HUES64 (cell line): ENCODE results near the gene GPX2.

Experiments used
- H3K27ac ChIP-seq: 2 replicates; pipeline ENCODE4 v1.7.0; 2013; ENCODE audit warnings: low read depth, low read length, inconsistent platforms
- H3K27me3 ChIP-seq: 2 replicates; pipeline ENCODE4 v1.6.1; 2013; ENCODE audit warnings: mild to moderate bottlenecking, low read length; ENCODE audit not compliant: insufficient read depth
- H3K36me3 ChIP-seq: 2 replicates; pipeline ENCODE4 v1.6.1; 2013; ENCODE audit warnings: mild to moderate bottlenecking, low read length; ENCODE audit not compliant: insufficient read depth
- H3K4me1 ChIP-seq: 2 replicates; pipeline ENCODE4 v1.6.1; 2013; ENCODE audit warnings: mild to moderate bottlenecking, low read length, moderate library complexity; ENCODE audit not compliant: insufficient read depth
- H3K4me3 ChIP-seq: 2 replicates; pipeline ENCODE4 v1.5.1; 2013; ENCODE audit warnings: mild to moderate bottlenecking, low read length, moderate library complexity
- H3K9ac ChIP-seq: 2 replicates; pipeline ENCODE4 v1.6.1; 2013; ENCODE audit warnings: mild to moderate bottlenecking, low read depth, low read length
- H3K9me3 ChIP-seq: 2 replicates; pipeline ENCODE4 v1.6.1; 2013; ENCODE audit warnings: low read depth, low read length; ENCODE audit not compliant: insufficient read depth
- WGBS: fragments of 150-250, 120-280 bp; methylation state at CpG from one replicate; pipeline ENCODE4 v1.1.7; 2013; ENCODE audit warnings: missing lambda C conversion rate; 5-methylcytosine and 5-hydroxymethylcytosine counted together

The GPX2 gene

DNA sequence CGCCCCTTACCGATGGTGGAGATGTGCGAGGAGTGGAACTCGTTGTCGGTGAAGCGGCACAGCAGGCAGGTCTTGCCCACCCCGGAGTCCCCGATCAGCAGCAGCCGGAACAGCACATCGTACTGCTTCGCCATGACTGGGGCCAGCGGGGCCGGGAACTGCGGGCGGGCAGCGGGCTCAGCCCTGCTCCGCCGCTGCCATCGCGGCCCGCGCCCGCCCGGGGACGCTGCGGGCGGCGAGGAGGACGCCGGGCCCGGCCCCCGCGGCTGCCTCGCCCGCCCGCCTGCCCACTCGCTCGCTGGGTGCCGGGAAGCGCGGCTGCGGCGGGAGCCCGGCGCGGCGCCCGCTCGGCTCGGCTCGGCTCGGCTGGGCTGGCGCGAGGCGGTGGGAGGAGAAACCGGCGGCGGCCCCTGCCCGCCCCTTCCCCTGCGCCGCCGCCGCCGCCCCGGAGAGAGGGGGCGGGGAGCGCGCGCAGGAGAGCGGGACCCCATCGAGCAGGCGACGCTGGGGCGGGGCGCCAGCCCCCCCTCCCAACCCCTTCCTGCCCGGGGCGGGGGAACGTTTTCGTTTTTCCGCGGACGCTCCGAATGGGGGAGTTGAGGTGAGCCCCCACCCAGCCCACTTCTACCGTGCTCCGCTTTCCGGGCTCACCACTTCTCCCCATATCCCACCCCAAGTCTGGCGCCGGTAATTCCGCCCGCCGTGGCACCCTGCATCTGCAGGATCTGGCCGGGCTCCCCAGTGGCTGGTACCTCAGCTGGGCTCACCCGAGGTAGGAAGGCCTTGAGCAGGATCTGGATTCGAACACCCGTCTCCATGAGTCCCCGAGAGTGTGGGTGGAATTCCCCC, 29.6 kb upstream of the GPX2 start, which contains the start of gene RAB15:
Gene RAB15 (minus strand): TSS at position 394 of the 849 bp plus-strand sequence. CDS start 260 bp downstream, at position 134.
- H3K36me3 ChIP-seq: no peaks in the 10 kb centered on the region
- H3K27ac ChIP-seq: no peak within 1 kb of the TSS
- H3K4me3 ChIP-seq: peak within 1 kb of the TSS; percentile 60
- WGBS: 2% methylated on average over 96 of the region's 96 CpGs
- peak within 1 kb of the TSS; percentile 44 for H3K9ac ChIP-seq
- peaks cover 28% of the 10 kb centered on the region for H3K4me1 ChIP-seq
- H3K9me3 ChIP-seq: no peaks in the 10 kb centered on the region
- H3K27me3 ChIP-seq: peaks cover 16% of the 10 kb centered on the region

DNA sequence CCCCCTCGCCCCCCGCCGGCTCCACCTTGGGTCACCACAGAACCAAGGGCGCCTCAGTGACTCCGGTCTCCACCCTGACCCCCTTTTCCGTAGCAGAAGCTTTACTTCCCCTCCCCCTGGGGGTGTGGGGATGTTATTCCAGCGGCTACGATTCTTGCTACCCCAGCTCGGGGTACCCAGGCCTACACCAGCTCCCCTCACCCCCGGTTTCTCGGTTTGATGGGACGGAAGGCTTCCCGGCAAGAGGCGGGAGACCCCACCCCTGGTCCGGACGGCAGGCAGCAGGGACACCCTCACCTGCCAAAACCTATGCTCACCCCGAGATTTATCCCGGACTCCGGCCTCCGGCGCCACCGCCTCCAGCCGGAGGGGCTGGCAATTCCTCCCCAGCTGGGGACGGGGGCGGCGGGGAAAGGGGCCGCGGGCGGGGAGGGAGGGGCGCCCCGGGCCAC, 29.0 kb upstream of the GPX2 start:
- no peaks in the 10 kb centered on the region for H3K36me3 ChIP-seq
- peaks cover 28% of the 10 kb centered on the region for H3K4me1 ChIP-seq
- H3K9me3 ChIP-seq: no peaks in the 10 kb centered on the region
- H3K27me3 ChIP-seq: peaks cover 16% of the 10 kb centered on the region
- H3K4me3 ChIP-seq: peak overlapping the region; percentile 60
- no peak overlapping the region for H3K27ac ChIP-seq
- H3K9ac ChIP-seq: 0 out of 2 replicates have a peak overlapping the region, but pooled peaks have one; percentile 30
- WGBS: under 1% methylated on average over 28 of the region's 31 CpGs

DNA sequence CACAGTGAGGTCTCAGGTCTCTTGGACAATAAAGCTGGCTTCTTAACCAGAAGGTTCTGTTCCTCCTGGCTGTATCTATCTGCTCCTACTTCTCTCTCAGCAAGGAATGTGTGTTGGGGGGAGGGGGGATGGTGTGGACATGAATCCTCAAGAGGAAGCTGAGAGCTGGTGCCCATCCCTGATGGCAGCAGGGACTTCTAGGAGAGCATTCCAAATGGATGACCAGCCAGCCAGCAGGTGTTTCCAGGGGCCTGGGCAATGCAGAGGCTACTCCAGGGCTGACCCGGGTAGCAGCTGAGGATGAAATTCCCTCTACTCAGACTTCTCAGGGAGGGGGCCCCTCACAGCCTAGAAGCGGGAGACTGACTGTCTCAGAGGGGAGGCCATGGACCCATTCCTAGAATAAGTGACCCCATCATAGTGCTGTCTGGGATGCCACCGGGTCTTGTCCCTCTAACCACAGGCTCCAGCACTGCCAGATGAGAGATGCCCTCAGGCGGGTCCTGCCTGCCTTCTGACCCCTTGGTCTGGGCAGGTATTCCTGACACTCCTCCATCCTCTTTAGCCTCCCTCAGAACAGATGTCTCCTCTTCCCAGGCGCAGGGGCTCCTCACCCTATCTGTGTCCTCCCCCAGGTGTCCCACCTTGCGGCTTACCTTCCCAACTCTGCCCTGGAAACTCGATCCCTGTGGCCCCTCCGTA, 28.4 kb upstream of the GPX2 start:
- H3K4me1 ChIP-seq: peaks cover 28% of the 10 kb centered on the region
- H3K9ac ChIP-seq: no peak overlapping the region
- 33% methylated on average over 8 of the region's 8 CpGs for WGBS
- H3K36me3 ChIP-seq: no peaks in the 10 kb centered on the region
- H3K9me3 ChIP-seq: no peaks in the 10 kb centered on the region
- H3K27ac ChIP-seq: no peak overlapping the region
- H3K27me3 ChIP-seq: peaks cover 16% of the 10 kb centered on the region
- H3K4me3 ChIP-seq: peak overlapping the region; percentile 60

DNA sequence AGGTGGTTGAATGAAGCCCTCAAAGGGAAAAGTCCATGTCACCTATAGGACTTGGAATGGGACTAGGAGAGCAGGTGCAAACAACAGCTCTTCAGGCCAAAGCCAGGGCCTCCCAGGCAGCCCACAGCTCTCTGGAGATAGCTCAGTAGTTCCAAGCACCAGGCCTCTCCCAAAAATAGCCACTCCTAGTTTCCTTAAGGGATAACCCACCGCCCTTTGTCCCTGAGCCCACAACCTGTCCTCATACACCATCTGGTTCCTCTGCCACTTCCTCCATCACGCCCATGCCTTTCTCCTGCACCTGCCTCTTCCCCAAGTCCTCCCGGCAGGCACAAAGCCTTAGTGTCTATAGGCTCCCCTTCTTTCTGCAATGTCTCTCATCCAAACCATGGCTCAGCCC, 27.5 kb upstream of the GPX2 start:
- Histone ChIP-seq H3K4me3 (no peak overlapping the region), H3K9me3 (no peaks in the 10 kb centered on the region), H3K27me3 (peaks cover 16% of the 10 kb centered on the region), H3K9ac (no peak overlapping the region), H3K27ac (no peak overlapping the region), H3K4me1 (peaks cover 28% of the 10 kb centered on the region), H3K36me3 (no peaks in the 10 kb centered on the region)
- WGBS: 94% methylated on average over 3 of the region's 3 CpGs

GRCh38 chr14:64968651-64969050, 26.1 kb upstream of the GPX2 start:
- Histone ChIP-seq H3K36me3 (no peaks in the 10 kb centered on the region), H3K9me3 (no peaks in the 10 kb centered on the region), H3K27ac (no peak overlapping the region), H3K27me3 (peaks cover 16% of the 10 kb centered on the region), H3K9ac (no peak overlapping the region), H3K4me1 (peaks cover 28% of the 10 kb centered on the region), H3K4me3 (no peak overlapping the region)
- 49% methylated on average over 6 of the region's 6 CpGs for WGBS

GRCh38 chr14:64968167-64968566, 25.6 kb upstream of the GPX2 start:
- WGBS: 84% methylated on average over 7 of the region's 7 CpGs
- H3K27ac ChIP-seq: no peak overlapping the region
- no peaks in the 10 kb centered on the region for H3K36me3 ChIP-seq
- H3K4me1 ChIP-seq: peaks cover 28% of the 10 kb centered on the region
- no peak overlapping the region for H3K9ac ChIP-seq
- H3K4me3 ChIP-seq: no peak overlapping the region
- no peaks in the 10 kb centered on the region for H3K9me3 ChIP-seq
- peaks cover 14% of the 10 kb centered on the region for H3K27me3 ChIP-seq

DNA sequence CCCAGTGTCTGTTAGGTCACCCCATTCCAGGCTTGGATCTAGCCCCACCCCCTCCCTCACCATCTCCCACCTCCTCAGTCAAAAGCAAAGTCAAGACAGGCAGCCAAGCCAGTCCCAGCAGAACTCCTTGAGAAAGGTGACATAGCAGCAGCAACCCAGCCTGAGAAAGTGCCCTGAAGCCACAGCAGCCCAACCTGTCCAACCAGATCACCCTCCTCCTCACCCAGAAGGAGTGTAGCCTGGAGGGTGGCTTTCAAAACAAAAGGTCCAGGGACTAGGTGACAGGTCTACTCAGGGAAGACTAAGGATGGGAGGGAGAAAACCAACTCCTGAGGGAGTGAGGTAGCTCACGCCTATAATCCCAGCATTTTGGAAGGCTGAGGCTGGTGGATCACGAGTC, 24.4 kb upstream of the GPX2 start:
- Histone ChIP-seq H3K9me3 (no peaks in the 10 kb centered on the region), H3K27me3 (peaks cover 8% of the 10 kb centered on the region; the same call in 1 of the 2 replicates), H3K9ac (no peak overlapping the region), H3K4me3 (no peak overlapping the region), H3K27ac (no peak overlapping the region), H3K4me1 (peaks cover 28% of the 10 kb centered on the region), H3K36me3 (0 out of 2 replicates have a peak, but pooled peaks cover 2% of the 10 kb centered on the region)
- WGBS: 100% methylated on average over 1 of the region's 2 CpGs

GRCh38 chr14:64965356-64966000, 22.9 kb upstream of the GPX2 start:
- Histone ChIP-seq H3K27ac (no peak overlapping the region), H3K4me3 (no peak overlapping the region), H3K27me3 (no peaks in the 10 kb centered on the region), H3K9me3 (no peaks in the 10 kb centered on the region), H3K4me1 (peaks cover 30% of the 10 kb centered on the region), H3K9ac (no peak overlapping the region), H3K36me3 (0 out of 2 replicates have a peak, but pooled peaks cover 2% of the 10 kb centered on the region)
- WGBS: 94% methylated on average over 15 of the region's 15 CpGs

- 90% methylated on average over 1 of the region's 1 CpG for WGBS
- H3K9ac ChIP-seq: no peak overlapping the region
These were observed 21.1 kb upstream of the GPX2 start for GRCh38 chr14:64963611-64964010.

DNA sequence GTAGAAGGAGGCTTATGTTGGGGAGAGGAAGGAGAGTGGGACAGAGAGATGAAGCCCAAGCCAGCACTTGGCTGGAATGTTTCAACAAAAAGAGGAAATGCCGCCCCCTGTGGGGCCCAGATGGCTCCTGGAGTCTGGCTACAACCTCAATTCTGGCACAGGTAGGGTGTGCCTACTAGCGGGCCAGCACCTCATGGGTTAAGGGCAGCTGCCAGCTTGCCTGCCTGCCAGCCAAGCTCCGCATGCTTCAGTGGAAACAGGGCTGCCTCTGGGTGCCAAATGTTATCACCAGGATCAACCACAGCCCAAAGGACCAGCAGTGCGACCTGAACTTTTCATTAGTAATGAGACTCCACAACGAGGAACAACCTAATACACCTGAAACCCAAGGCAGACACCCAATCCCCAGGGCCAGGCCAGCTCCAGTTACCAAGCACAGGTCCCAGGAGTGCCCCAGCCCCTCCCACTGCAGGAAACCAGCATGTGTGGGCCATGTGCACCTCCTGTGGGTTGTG, 18.3 kb upstream of the GPX2 start:
- H3K9me3 ChIP-seq: no peaks in the 10 kb centered on the region
- no peak overlapping the region for H3K9ac ChIP-seq
- no peaks in the 10 kb centered on the region for H3K27me3 ChIP-seq
- H3K4me1 ChIP-seq: peaks cover 29% of the 10 kb centered on the region
- H3K27ac ChIP-seq: 0 out of 2 replicates have a peak overlapping the region, but pooled peaks have one; percentile 2
- WGBS: 77% methylated on average over 5 of the region's 5 CpGs
- no peak overlapping the region for H3K4me3 ChIP-seq
- 0 out of 2 replicates have a peak, but pooled peaks cover 2% of the 10 kb centered on the region for H3K36me3 ChIP-seq

More at GRCh38 chr14:64963611-64964010, 21.1 kb upstream of the GPX2 start:
- Histone ChIP-seq H3K9me3 (no peaks in the 10 kb centered on the region), H3K4me1 (peaks cover 16% of the 10 kb centered on the region), H3K36me3 (0 out of 2 replicates have a peak, but pooled peaks cover 2% of the 10 kb centered on the region), H3K4me3 (no peak overlapping the region), H3K27ac (no peak overlapping the region), H3K27me3 (no peaks in the 10 kb centered on the region)
